Neural cell (in vitro differentiated cells): Measurements from ENCODE around the gene MEA1. TPM values are rescaled to one million over a fixed set of nuclear protein-coding genes. Genes with fewer than 3 reads are reported as not detected.

Experiments used
- H2AFZ ChIP-seq: fragments of 200-600, 300-800 bp; sonication (generic), shearing (Covaris generic); 2 replicates; pipeline ENCODE4 v1.6.0; 2014; ENCODE audit warnings: low read depth, mild to moderate bottlenecking, antibody characterized with exemption, low read length, moderate library complexity
- H3F3A ChIP-seq: fragments of 200-600 bp; shearing (Covaris generic); 2 replicates; pipeline ENCODE4 v1.6.1; 2016; ENCODE audit warnings: mild to moderate bottlenecking, moderate library complexity, mixed read lengths, antibody characterized with exemption, low read length; ENCODE audit not compliant: insufficient read depth, poor library complexity, severe bottlenecking
- H3K27ac ChIP-seq: fragments of 200-600, 300-800 bp; sonication (generic), shearing (Covaris generic); 2 replicates; pipeline ENCODE4 v1.5.1; 2014; ENCODE audit warnings: mild to moderate bottlenecking, low read length, moderate library complexity
- H3K27me3 ChIP-seq: fragments of 300-800, 200-600 bp; sonication (generic), shearing (Covaris generic); 2 replicates; pipeline ENCODE4 v1.6.0; 2014; ENCODE audit warnings: mild to moderate bottlenecking, low read depth, low read length, moderate library complexity; ENCODE audit not compliant: insufficient read depth
- H3K36me3 ChIP-seq: fragments of 300-800, 200-600 bp; sonication (generic), shearing (Covaris generic); 2 replicates; pipeline ENCODE4 v1.5.1; 2014; ENCODE audit warnings: mild to moderate bottlenecking, antibody characterized with exemption, low read length, moderate library complexity; ENCODE audit not compliant: insufficient read depth
- H3K4me2 ChIP-seq: fragments of 300-800, 200-600 bp; sonication (generic), shearing (Covaris generic); 2 replicates; pipeline ENCODE4 v1.6.0; 2014; ENCODE audit warnings: mild to moderate bottlenecking, low read length
- H3K4me3 ChIP-seq: fragments of 300-800, 200-600 bp; sonication (generic), shearing (Covaris generic); 2 replicates; pipeline ENCODE4 v1.5.1; 2014; ENCODE audit warnings: mild to moderate bottlenecking, low read length, moderate library complexity
- H3K79me2 ChIP-seq: fragments of 200-600 bp; shearing (Covaris generic); replicated peaks from 2 replicates; pipeline ENCODE4 v1.6.0; 2014; ENCODE audit warnings: mild to moderate bottlenecking, low read length, moderate library complexity; ENCODE audit not compliant: insufficient read depth
- H3K9ac ChIP-seq: fragments of 300-800, 200-600 bp; sonication (generic), shearing (Covaris generic); 2 replicates; pipeline ENCODE4 v1.6.1; 2016; ENCODE audit warnings: mild to moderate bottlenecking, low read length, mixed read lengths
- H3K9me2 ChIP-seq: fragments of 200-600 bp; shearing (Covaris generic); 2 replicates; pipeline ENCODE4 v1.6.1; 2016; ENCODE audit warnings: mild to moderate bottlenecking, low read length, mixed read lengths; ENCODE audit not compliant: insufficient read depth
- H3K9me3 ChIP-seq: fragments of 200-600, 300-800 bp; sonication (generic), shearing (Covaris generic); 2 replicates; pipeline ENCODE4 v1.6.1; 2016; ENCODE audit warnings: mild to moderate bottlenecking, mixed run types, low read length, moderate library complexity, mixed read lengths
- H4K20me1 ChIP-seq: fragments of 200-600 bp; shearing (Covaris generic); 2 replicates; pipeline ENCODE4 v1.6.1; 2016; ENCODE audit warnings: mild to moderate bottlenecking, mixed run types; ENCODE audit not compliant: insufficient read depth
- CTCF ChIP-seq: fragments of 450-650 bp; IDR thresholded peaks from 2 replicates; pipeline ENCODE4 v1.5.1; 2014; ENCODE audit warnings: antibody characterized with exemption, mild to moderate bottlenecking, moderate library complexity; ENCODE audit not compliant: poor library complexity, severe bottlenecking
- EP300 ChIP-seq: fragments of 450-650 bp; conservative IDR thresholded peaks from 2 replicates; pipeline ENCODE4 v1.6.1; 2014; ENCODE audit warnings: antibody characterized with exemption, mild to moderate bottlenecking, moderate library complexity; ENCODE audit not compliant: poor library complexity, severe bottlenecking
- EZH2 ChIP-seq: fragments of 200-600, 300-800 bp; shearing (Covaris generic), sonication (generic); IDR thresholded peaks from 2 replicates; pipeline ENCODE4 v1.6.1; 2014; ENCODE audit warnings: antibody characterized with exemption, low read length, borderline replicate concordance, mild to moderate bottlenecking; ENCODE audit not compliant: insufficient read depth, poor library complexity, severe bottlenecking
- MXI1 ChIP-seq: fragments of 450-650 bp; conservative IDR thresholded peaks from 2 replicates; pipeline ENCODE4 v1.6.1; 2014; ENCODE audit warnings: antibody characterized with exemption, mild to moderate bottlenecking; ENCODE audit not compliant: poor library complexity, severe bottlenecking
- POLR2AphosphoS5 ChIP-seq: IDR thresholded peaks from 2 replicates; pipeline ENCODE4 v1.6.1; 2012
- RAD21 ChIP-seq: fragments of 450-650 bp; conservative IDR thresholded peaks from 2 replicates; pipeline ENCODE4 v1.6.1; 2014; ENCODE audit warnings: antibody characterized with exemption, mild to moderate bottlenecking, moderate library complexity
- SMC3 ChIP-seq: fragments of 450-650 bp; conservative IDR thresholded peaks from 2 replicates; pipeline ENCODE4 v1.6.1; 2014; ENCODE audit warnings: antibody characterized with exemption, mild to moderate bottlenecking, moderate library complexity; ENCODE audit not compliant: poor library complexity
- TAF1 ChIP-seq: IDR thresholded peaks from 2 replicates; pipeline ENCODE4 v1.6.1; 2012; ENCODE audit warnings: low read depth
- polyA plus RNA-seq: library from polyadenylated mRNA; depleted of rRNA; stranded (reverse); fragments of >200 nt; gene quantifications from 2 replicates; pipeline ENCODE4 v1.2.3, GENCODE V29; 2014
- TF ChIP-seq, protein P1 (sequence below): IDR thresholded peaks from 2 replicates; pipeline ENCODE4 v1.6.1; 2012; ENCODE audit warnings: borderline replicate concordance

The MEA1 gene
- polyA plus RNA-seq, 1 donor from 2014 or later, result 119 TPM

GRCh38 chr6:43053545-43054205 lies 39.9 kb upstream of the MEA1 start, which contains the start of gene CUL7:
Gene CUL7 (minus strand): TSS chr6:43053851. CDS start chr6:43052788, 1,063 bp downstream.
- Histone ChIP-seq H3K4me3 (peak within 1 kb of the TSS; percentile 76), H3K36me3 (no peaks in the 10 kb centered on the region), H2AFZ (peak within 1 kb of the TSS; percentile 23), H4K20me1 (no peaks in the 10 kb centered on the region), H3F3A (no peaks in the 10 kb centered on the region), H3K9me2 (no peaks in the 10 kb centered on the region), H3K9ac (peak within 1 kb of the TSS; percentile 88), H3K9me3 (no peaks in the 10 kb centered on the region), H3K4me2 (peak within 1 kb of the TSS; percentile 77), H3K27me3 (no peaks in the 10 kb centered on the region), H3K79me2 (peaks cover 5% of the 10 kb centered on the region), H3K27ac (peak within 1 kb of the TSS; percentile 72)
- TF ChIP-seq SMC3 (peak; percentile 52), MXI1 (peak; percentile 40), TAF1 (peak; percentile 28), RAD21 (peak; percentile 31), CTCF (peak; percentile 24), POLR2AphosphoS5 (peak; percentile 84), EZH2 (no peak), EP300 (no peak)
- TF ChIP-seq, protein P1, sequence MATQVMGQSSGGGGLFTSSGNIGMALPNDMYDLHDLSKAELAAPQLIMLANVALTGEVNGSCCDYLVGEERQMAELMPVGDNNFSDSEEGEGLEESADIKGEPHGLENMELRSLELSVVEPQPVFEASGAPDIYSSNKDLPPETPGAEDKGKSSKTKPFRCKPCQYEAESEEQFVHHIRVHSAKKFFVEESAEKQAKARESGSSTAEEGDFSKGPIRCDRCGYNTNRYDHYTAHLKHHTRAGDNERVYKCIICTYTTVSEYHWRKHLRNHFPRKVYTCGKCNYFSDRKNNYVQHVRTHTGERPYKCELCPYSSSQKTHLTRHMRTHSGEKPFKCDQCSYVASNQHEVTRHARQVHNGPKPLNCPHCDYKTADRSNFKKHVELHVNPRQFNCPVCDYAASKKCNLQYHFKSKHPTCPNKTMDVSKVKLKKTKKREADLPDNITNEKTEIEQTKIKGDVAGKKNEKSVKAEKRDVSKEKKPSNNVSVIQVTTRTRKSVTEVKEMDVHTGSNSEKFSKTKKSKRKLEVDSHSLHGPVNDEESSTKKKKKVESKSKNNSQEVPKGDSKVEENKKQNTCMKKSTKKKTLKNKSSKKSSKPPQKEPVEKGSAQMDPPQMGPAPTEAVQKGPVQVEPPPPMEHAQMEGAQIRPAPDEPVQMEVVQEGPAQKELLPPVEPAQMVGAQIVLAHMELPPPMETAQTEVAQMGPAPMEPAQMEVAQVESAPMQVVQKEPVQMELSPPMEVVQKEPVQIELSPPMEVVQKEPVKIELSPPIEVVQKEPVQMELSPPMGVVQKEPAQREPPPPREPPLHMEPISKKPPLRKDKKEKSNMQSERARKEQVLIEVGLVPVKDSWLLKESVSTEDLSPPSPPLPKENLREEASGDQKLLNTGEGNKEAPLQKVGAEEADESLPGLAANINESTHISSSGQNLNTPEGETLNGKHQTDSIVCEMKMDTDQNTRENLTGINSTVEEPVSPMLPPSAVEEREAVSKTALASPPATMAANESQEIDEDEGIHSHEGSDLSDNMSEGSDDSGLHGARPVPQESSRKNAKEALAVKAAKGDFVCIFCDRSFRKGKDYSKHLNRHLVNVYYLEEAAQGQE, result no peak

DNA sequence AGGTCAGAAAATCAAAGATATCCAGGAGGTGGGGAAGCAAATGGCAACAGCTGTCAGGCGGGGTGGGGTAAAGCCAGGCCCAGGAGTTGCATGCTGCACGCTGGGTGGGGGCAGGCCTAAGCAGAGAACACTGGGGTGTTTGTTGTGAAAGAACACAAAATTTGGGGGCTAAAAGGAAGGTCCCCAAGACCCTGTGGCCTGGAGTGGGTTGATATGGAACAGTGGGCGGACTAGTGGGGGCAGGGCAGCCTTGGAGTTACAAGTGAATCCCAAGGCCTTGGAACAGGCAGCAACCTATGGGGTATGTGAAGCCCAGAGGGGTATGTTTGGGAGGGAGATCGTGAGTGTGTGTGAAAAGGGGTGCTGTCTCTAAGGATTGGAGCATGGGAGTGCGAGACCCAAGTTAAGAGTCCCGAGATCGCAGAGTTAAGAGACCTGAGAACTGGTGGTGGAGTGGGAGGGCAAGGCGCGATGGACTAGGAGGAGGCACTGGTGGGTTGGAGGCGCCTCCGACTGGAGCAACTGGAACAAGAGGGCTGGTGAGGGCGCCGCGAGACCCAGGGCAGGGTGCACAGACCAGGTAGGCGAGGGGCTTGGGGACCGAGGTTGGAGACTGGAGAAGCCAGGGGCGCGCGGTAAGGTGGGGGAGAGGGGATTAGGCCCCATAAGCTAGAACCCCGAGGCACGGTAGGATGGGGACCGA lies 39.2 kb upstream of the MEA1 start:
- Histone ChIP-seq H3K9me3 (no peaks in the 10 kb centered on the region), H3K9me2 (no peaks in the 10 kb centered on the region), H3K27me3 (no peaks in the 10 kb centered on the region), H3K4me2 (peak overlapping the region; percentile 77), H3K27ac (peak overlapping the region; percentile 72), H3F3A (no peaks in the 10 kb centered on the region), H3K36me3 (no peaks in the 10 kb centered on the region), H4K20me1 (no peaks in the 10 kb centered on the region), H3K4me3 (peak overlapping the region; percentile 76), H3K9ac (peak overlapping the region; percentile 88), H2AFZ (peak overlapping the region; percentile 23), H3K79me2 (no peaks in the 10 kb centered on the region)
- TF ChIP-seq, protein P1, result no peak
- TF ChIP-seq MXI1 (no peak), EP300 (no peak), TAF1 (no peak), CTCF (no peak), POLR2AphosphoS5 (no peak), SMC3 (no peak), RAD21 (no peak), EZH2 (no peak)
